GM19395 (cell line): ENCODE data around the gene C17orf107.
"Not testable (repeated sequence)": the region's sequence is repeated elsewhere in the genome, so short reads cannot be mapped to it uniquely, and the experiment has no call there.

Source experiments
- ATAC-seq: cut with Tn5 transposase; IDR thresholded peaks from one replicate; pipeline ENCODE4 v1.9.1; 2021; ENCODE audit warnings: mild to moderate bottlenecking, moderate library complexity; ENCODE audit not compliant: unreplicated experiment

Gene C17orf107

DNA sequence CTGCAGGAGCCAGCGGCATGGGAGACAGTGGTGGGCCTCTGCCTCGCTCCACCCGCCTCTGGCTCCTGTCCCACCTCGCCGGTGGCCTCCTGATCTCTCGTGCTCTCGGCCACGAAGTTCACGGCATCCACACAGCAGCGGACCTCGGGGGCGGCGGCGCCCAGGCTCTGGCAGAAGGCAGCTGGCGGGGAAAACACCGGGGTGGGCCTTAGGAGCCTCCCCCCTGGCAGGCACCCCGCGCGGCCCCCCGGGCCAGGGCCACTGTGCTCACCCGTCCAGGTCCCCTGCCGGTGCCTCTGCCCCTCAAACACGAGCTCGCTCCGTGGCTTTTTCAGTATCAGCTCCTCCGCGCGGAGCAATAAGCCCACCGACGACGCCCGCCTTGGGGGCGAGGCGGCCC is 409 bp upstream of the C17orf107 start:
- no peak for ATAC-seq

- no peak for ATAC-seq
Observed at GRCh38 chr17:4900231-4901107, 1.1 kb downstream of the C17orf107 start.

DNA sequence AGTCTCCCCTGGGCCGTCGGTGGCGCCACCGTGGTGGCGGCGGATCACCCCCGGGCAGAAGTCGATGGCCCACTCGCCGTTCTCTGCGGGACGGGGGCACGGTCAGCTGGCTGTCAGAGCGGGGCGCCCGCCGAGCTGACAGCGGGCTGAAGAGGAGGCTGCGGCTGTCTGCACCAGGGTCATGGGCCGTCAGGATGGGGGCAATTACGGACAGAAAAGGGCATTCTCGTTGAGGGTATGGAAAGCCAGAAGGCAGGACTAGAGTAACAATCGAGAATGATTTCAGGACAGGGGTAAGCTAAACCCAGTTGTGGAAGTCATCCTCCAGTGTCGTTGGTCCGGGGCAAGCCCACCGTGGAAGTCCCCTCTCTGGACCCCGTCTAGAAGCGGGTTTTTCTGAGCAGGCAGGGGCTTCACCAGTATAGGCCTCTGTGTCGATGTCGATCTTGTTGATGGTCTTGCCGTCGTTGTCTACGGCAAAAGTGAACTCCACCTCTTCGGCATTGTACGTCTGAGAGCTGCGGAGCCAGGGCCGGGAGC is 1.8 kb downstream of the C17orf107 start:
- ATAC-seq: no peak

DNA sequence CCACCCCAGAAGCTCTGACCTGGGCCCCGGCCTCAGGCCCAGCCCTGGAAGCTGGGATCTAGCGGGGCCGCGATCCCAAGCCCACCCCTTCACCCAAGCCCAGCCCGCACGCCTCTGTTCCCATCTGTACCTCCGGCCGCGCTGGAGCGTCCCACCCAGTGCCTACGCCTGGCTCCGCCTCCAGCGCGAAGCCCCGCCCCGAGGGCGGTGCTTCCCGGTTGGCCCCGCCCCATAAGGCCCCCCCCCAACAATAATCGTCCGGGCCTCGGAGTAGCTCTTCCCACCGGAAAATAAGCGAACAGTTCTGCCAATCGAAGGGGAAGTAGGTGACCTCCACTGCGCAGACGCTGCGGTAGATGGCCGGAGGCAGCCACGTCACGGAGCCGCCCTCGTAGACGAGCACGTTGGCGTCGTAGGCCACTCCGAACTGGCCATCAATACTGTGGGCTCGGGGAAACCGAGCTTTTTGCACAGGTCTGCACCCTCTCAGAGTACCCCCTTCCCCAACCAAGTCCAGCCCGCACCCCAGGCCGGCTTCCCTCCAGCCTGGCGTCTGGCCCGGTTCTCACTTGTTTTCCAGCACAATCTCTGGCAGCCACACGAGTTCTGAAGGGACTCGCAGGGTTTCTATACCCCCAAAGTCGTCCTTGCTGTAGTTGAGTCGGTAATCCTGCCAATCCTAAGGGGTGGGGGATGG is 2.5 kb downstream of the C17orf107 start:
- no peak for ATAC-seq

- no peak for ATAC-seq
Observed at GRCh38 chr17:4902540-4902939, 3.2 kb downstream of the C17orf107 start.

GRCh38 chr17:4903051-4903818 is 3.9 kb downstream of the C17orf107 start, which contains the start of gene CHRNE:
TSS of gene CHRNE (minus strand) at chr17:4903098. CDS start at chr17:4903063, 35 bp downstream.
- ATAC-seq: no peak

GRCh38 chr17:4906642-4907041 is 7.3 kb downstream of the C17orf107 start:
- not testable (repeated sequence) for ATAC-seq

- no peak for ATAC-seq
Observed at GRCh38 chr17:4908301-4908700, 9.0 kb downstream of the C17orf107 start.

GRCh38 chr17:4908711-4909496 is 9.6 kb downstream of the C17orf107 start:
- no peak for ATAC-seq

DNA sequence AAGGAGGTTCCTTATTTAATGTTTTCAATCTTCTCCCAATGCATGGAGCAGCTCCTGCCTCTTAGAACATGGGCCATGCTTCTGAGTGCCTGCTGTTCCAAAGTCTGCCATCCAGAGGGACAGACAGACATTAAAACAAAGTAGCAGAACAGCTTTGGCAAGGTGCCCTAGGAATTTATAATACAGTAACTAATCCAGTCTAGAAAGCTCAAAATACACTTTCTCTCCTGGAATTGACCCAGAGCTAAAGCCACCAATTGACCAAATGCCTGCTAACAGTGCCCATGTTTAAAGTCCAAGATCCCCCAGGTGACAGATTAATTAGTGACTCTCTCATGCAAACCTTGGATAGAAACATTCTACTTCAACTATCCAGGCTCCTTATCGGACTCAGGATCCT is 14.7 kb downstream of the C17orf107 start:
- no peak for ATAC-seq

GRCh38 chr17:4914551-4914950 is 15.2 kb downstream of the C17orf107 start:
- not testable (repeated sequence) for ATAC-seq

- ATAC-seq: no peak
Observed at GRCh38 chr17:4919511-4920047, 20.2 kb downstream of the C17orf107 start.

GRCh38 chr17:4920351-4921048 is 21.2 kb downstream of the C17orf107 start:
- ATAC-seq: no peak

DNA sequence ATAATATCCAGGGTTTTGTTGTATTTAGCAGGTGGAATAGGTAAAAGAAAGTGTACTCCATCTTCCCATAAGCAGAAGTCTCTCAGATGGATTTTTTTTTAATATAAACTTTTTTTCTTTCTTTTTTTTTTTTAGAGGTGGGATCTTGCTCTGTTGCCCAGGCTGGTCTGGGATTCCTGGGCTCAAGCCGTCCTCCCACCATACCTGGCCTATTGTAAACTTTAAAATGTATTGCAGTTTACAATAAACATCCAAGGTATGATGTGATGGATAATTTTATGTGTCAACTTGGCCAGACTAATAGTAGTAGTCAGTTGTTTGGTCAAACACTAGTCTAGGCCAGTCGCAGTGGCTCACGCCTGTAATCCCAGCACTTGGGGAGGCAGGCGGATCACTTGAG is 22.0 kb downstream of the C17orf107 start:
- no peak for ATAC-seq

DNA sequence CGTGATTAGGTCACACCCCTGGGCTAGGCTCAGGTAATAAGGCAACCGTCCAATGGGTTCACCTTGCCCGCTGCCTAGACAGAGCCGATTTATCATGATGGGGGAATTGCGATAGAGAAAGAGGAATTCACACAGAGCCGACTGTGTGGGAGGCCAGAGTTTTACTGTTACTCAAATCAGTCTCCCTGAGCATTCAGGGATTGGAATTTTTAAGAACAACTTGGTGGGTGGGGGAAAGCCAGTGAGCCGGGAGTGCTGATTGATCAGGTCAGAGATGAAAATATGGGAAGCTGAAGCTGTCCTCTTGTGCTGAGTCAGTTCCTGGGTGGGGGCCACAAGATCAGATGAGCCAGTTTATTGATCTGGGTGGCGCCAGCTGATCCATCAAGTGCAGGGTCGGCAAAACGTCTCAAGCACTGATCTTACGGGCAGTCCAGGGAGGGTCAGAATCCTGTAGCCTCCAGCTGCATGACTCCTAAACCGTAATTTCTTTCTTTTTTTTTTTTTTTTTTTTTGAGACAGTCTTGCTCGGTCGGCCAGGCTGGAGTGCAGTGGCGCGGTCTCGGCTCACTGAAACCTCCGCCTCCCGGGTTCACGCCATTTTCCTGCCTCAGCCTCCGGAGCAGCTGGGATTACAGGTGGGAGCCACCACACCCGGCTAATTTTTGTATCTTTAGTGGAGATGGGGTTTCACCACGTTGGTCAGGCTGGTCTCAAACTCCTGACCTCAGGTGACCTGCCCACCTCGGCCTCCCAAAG is 27.4 kb downstream of the C17orf107 start:
- not testable (repeated sequence) for ATAC-seq

GRCh38 chr17:4928881-4929280 is 29.5 kb downstream of the C17orf107 start:
- ATAC-seq: no peak

GRCh38 chr17:4931963-4932362 is 32.6 kb downstream of the C17orf107 start, which contains the start of gene GP1BA:
TSS of gene GP1BA (plus strand) at chr17:4932277. CDS start at chr17:4932605, 328 bp downstream.
- no peak for ATAC-seq

DNA sequence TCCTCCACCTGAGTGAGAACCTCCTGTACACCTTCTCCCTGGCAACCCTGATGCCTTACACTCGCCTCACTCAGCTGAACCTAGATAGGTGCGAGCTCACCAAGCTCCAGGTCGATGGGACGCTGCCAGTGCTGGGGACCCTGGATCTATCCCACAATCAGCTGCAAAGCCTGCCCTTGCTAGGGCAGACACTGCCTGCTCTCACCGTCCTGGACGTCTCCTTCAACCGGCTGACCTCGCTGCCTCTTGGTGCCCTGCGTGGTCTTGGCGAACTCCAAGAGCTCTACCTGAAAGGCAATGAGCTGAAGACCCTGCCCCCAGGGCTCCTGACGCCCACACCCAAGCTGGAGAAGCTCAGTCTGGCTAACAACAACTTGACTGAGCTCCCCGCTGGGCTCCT is 33.4 kb downstream of the C17orf107 start:
- ATAC-seq: no peak
